A673 (cell line): ENCODE results near the gene PALMD.

Experiments
- CTCF ChIP-seq: fragments of 300-800, 200-600 bp; sonication (generic); conservative IDR thresholded peaks from 2 replicates; pipeline ENCODE4 v1.5.1; 2017; ENCODE audit warnings: low read depth, mild to moderate bottlenecking, antibody characterized with exemption, low read length, moderate library complexity, mixed read lengths
- EZH2 ChIP-seq: fragments of 200-600 bp; sonication (generic); IDR thresholded peaks from 2 replicates; pipeline ENCODE4 v1.6.1; 2017; ENCODE audit warnings: borderline replicate concordance, low read depth, mild to moderate bottlenecking, mixed read lengths, antibody characterized with exemption, low read length; ENCODE audit not compliant: poor library complexity, severe bottlenecking

GRCh38 chr1:99598738-99599411, 47.0 kb upstream of the PALMD start:
- TF ChIP-seq CTCF (no peak), EZH2 (no peak)
